ENCODE measurements around the gene MED27. TPM values are rescaled to one million over a fixed set of nuclear protein-coding genes. Genes with fewer than 3 reads are reported as not detected.

The MED27 gene
- total and polyA plus RNA-seq, 9 of the 15 experiments (the other 6 are each of a cell fraction or from before 2014, with no cell fraction given) = 24.4 to 91.0 (median 36.1) TPM

DNA sequence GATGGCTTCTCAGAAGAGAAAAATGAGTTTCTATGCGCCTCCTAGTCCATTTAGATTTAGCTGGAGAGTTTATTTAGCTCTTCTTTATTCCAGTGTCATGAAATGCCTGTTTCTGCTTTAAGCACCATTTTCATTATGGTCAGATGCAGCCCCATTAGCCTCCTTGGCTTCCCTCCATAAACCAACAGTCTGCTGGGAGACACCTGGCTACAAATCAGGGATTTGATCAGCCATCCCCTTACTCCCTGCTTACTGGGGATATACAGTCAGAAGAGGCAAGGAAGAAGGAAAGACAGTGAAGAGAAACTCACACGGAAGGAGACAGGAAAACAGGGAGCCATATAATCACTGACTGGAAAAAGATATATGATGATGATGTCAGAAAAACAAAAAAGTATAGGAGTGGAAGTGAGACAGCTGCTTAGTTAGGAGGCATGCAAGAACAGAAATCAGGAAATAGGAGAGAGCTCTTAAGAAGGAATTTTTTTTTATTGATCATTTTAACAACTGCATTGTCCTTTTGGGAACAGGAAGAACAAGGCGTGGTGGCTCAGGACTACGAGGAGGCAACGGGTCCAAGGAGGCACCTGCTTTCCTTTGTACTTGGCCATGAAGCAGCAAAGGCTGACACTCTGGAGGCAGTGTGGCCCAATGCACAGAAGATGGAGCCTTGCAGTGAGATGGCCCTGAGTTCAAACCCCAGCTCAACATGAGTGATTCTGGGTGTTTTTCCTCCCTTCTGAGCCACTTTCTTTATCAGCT is 56.1 kb downstream of the MED27 start:
- H3K79me2 ChIP-seq (ENCODE audit: control insufficient read depth, insufficient read depth, low read length) = peaks cover 3% of the 10 kb centered on the region; the same call in 1 of the 3 replicates
- no peak overlapping the region for H3K9ac ChIP-seq (ENCODE audit: insufficient read depth in 1 of 2, low read depth in 2 of 2, low read length in 2 of 2)
- ATAC-seq = no peak
- intact Hi-C loops (cut with micrococcal nuclease) (no loop called here), in situ Hi-C loops (cut with MboI) (no loop called here)
- 77% methylated on average over 5 of the region's 5 CpGs for WGBS (ENCODE audit: insufficient coverage, low coverage, missing lambda C conversion rate)
- no peaks in the 10 kb centered on the region for H3K27me3 ChIP-seq (ENCODE audit: control insufficient read depth in 2 of 2, insufficient read depth in 2 of 2, low read length in 2 of 2)
- no peak for FAIRE-seq
- CTCF ChIA-PET (ENCODE audit: low intra/inter-chr PET ratio) = no interaction called here
- no peaks in the 10 kb centered on the region for H3K9me1 ChIP-seq (ENCODE audit: control insufficient read depth, insufficient read depth, low read length)
- no peak overlapping the region for H3K4me2 ChIP-seq (ENCODE audit: insufficient read depth, low read length)
- H2AFZ ChIP-seq (ENCODE audit: low read depth, low read length) = no peak overlapping the region
- no peak for DNase-seq (ENCODE audit: extremely low read depth in 1 of 4, low spot score in 3 of 4)
- H4K20me1 ChIP-seq (replicated peaks; ENCODE audit: control insufficient read depth, insufficient read depth, low read length) = peaks cover 30% of the 10 kb centered on the region
- no peaks in the 10 kb centered on the region for H3K4me1 ChIP-seq (replicated peaks in 1 of 2; ENCODE audit: control insufficient read depth in 2 of 2, insufficient read depth in 2 of 2, low read length in 2 of 2)
- H3K9me3 ChIP-seq (replicated peaks; ENCODE audit: control insufficient read depth, insufficient read depth, low read depth, low read length) = no peaks in the 10 kb centered on the region
- TF ChIP-seq, protein P1, sequence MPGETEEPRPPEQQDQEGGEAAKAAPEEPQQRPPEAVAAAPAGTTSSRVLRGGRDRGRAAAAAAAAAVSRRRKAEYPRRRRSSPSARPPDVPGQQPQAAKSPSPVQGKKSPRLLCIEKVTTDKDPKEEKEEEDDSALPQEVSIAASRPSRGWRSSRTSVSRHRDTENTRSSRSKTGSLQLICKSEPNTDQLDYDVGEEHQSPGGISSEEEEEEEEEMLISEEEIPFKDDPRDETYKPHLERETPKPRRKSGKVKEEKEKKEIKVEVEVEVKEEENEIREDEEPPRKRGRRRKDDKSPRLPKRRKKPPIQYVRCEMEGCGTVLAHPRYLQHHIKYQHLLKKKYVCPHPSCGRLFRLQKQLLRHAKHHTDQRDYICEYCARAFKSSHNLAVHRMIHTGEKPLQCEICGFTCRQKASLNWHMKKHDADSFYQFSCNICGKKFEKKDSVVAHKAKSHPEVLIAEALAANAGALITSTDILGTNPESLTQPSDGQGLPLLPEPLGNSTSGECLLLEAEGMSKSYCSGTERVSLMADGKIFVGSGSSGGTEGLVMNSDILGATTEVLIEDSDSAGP (CRISPR knock-in tag; IDR thresholded peaks at IDR 0.05) = no peak
- TF ChIP-seq, protein P2, sequence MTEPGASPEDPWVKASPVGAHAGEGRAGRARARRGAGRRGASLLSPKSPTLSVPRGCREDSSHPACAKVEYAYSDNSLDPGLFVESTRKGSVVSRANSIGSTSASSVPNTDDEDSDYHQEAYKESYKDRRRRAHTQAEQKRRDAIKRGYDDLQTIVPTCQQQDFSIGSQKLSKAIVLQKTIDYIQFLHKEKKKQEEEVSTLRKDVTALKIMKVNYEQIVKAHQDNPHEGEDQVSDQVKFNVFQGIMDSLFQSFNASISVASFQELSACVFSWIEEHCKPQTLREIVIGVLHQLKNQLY (CRISPR knock-in tag; conservative IDR thresholded peaks at IDR 0.05) = no peak
- no peak for TF ChIP-seq SP2 (IDR thresholded peaks at IDR 0.05; ENCODE audit: extremely low read depth, low read depth, low read length, poor library complexity, severe bottlenecking)
- TF ChIP-seq, protein P3, sequence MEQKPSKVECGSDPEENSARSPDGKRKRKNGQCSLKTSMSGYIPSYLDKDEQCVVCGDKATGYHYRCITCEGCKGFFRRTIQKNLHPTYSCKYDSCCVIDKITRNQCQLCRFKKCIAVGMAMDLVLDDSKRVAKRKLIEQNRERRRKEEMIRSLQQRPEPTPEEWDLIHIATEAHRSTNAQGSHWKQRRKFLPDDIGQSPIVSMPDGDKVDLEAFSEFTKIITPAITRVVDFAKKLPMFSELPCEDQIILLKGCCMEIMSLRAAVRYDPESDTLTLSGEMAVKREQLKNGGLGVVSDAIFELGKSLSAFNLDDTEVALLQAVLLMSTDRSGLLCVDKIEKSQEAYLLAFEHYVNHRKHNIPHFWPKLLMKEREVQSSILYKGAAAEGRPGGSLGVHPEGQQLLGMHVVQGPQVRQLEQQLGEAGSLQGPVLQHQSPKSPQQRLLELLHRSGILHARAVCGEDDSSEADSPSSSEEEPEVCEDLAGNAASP (IDR thresholded peaks at IDR 0.05) = no peak
- TF ChIP-seq, protein P4, sequence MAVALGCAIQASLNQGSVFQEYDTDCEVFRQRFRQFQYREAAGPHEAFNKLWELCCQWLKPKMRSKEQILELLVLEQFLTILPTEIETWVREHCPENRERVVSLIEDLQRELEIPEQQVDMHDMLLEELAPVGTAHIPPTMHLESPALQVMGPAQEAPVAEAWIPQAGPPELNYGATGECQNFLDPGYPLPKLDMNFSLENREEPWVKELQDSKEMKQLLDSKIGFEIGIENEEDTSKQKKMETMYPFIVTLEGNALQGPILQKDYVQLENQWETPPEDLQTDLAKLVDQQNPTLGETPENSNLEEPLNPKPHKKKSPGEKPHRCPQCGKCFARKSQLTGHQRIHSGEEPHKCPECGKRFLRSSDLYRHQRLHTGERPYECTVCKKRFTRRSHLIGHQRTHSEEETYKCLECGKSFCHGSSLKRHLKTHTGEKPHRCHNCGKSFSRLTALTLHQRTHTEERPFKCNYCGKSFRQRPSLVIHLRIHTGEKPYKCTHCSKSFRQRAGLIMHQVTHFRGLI (CRISPR knock-in tag; IDR thresholded peaks at IDR 0.05) = no peak
- no peak for TF ChIP-seq OTX1 (CRISPR knock-in tag; IDR thresholded peaks at IDR 0.05)
- no peak for TF ChIP-seq KLF10 (CRISPR knock-in tag; IDR thresholded peaks at IDR 0.05)
- TF ChIP-seq MAFK (IDR thresholded peaks at IDR 0.05; ENCODE audit: low read length) = no peak
- no peak for TF ChIP-seq ZNF184 (CRISPR knock-in tag; IDR thresholded peaks at IDR 0.05)
- TF ChIP-seq, protein P5, sequence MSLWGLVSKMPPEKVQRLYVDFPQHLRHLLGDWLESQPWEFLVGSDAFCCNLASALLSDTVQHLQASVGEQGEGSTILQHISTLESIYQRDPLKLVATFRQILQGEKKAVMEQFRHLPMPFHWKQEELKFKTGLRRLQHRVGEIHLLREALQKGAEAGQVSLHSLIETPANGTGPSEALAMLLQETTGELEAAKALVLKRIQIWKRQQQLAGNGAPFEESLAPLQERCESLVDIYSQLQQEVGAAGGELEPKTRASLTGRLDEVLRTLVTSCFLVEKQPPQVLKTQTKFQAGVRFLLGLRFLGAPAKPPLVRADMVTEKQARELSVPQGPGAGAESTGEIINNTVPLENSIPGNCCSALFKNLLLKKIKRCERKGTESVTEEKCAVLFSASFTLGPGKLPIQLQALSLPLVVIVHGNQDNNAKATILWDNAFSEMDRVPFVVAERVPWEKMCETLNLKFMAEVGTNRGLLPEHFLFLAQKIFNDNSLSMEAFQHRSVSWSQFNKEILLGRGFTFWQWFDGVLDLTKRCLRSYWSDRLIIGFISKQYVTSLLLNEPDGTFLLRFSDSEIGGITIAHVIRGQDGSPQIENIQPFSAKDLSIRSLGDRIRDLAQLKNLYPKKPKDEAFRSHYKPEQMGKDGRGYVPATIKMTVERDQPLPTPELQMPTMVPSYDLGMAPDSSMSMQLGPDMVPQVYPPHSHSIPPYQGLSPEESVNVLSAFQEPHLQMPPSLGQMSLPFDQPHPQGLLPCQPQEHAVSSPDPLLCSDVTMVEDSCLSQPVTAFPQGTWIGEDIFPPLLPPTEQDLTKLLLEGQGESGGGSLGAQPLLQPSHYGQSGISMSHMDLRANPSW (CRISPR knock-in tag; IDR thresholded peaks at IDR 0.05) = no peak
- H3K36me3 ChIP-seq (ENCODE audit: control insufficient read depth, insufficient read depth, low read length) = no peaks in the 10 kb centered on the region
- H3K27ac ChIP-seq (ENCODE audit: extremely low read depth, low read depth, low read length) = no peak overlapping the region
- BruUV-seq (replicated peaks) = no TSS peak
- POLR2A ChIA-PET = interaction anchor here (0.7 kb wide), 1 partner anchor 12 kb away, joined by 3 read pairs; no protein-coding TSS in a partner anchor
- H3K4me3 ChIP-seq = no peak overlapping the region

Measured in K562 (cell line).